DND-41 (cell line): ENCODE results near the gene SLC28A3.

ENCODE experiments used
- EZH2 ChIP-seq: IDR thresholded peaks from 3 replicates; pipeline ENCODE4 v1.6.1; 2012; ENCODE audit warnings: borderline replicate concordance, low read depth, mild to moderate bottlenecking, moderate library complexity, low read length, inconsistent platforms; ENCODE audit not compliant: severe bottlenecking
- TF ChIP-seq, protein P1 (sequence below): IDR thresholded peaks from 2 replicates; pipeline ENCODE4 v1.5.1; 2012; ENCODE audit warnings: borderline replicate concordance, low read length, moderate library complexity, mild to moderate bottlenecking; ENCODE audit not compliant: poor library complexity, severe bottlenecking; ENCODE audit errors: extremely low read depth

- TF ChIP-seq, protein P1, sequence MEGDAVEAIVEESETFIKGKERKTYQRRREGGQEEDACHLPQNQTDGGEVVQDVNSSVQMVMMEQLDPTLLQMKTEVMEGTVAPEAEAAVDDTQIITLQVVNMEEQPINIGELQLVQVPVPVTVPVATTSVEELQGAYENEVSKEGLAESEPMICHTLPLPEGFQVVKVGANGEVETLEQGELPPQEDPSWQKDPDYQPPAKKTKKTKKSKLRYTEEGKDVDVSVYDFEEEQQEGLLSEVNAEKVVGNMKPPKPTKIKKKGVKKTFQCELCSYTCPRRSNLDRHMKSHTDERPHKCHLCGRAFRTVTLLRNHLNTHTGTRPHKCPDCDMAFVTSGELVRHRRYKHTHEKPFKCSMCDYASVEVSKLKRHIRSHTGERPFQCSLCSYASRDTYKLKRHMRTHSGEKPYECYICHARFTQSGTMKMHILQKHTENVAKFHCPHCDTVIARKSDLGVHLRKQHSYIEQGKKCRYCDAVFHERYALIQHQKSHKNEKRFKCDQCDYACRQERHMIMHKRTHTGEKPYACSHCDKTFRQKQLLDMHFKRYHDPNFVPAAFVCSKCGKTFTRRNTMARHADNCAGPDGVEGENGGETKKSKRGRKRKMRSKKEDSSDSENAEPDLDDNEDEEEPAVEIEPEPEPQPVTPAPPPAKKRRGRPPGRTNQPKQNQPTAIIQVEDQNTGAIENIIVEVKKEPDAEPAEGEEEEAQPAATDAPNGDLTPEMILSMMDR, result no peak
- TF ChIP-seq EZH2, result no peak
Observed at GRCh38 chr9:84293001-84293798, 47.4 kb downstream of the SLC28A3 start.
